Nucleus accumbens (tissue), 56 donors: Measurements from ENCODE around the gene UGT1A5.

Source experiments
- DNase-seq, 56 donors: peaks; one replicate each; lab custom pipeline; 2025; lab: John Stamatoyannopoulos, UW

UGT1A5 gene

GRCh38 chr2:233712611-233713261 is at the start of gene UGT1A5:
Gene UGT1A5, plus strand, starts transcription at chr2:233712907. Its CDS starts 85 bp downstream, at chr2:233712992.
- DNase-seq, result no peak

- no peak for DNase-seq
Measured at GRCh38 chr2:233663911-233664310, 48.8 kb upstream of the UGT1A5 start.

- DNase-seq, result no peak
Measured at GRCh38 chr2:233668605-233669260, 44.0 kb upstream of the UGT1A5 start.

GRCh38 chr2:233671290-233672161 is 41.2 kb upstream of the UGT1A5 start, which contains the start of gene UGT1A9:
Gene UGT1A9, plus strand, starts transcription at chr2:233671898. Its CDS starts 37 bp downstream, at chr2:233671935.
- DNase-seq, result no peak

- DNase-seq, result no peak
Measured at GRCh38 chr2:233672886-233673285, 39.8 kb upstream of the UGT1A5 start.

DNA sequence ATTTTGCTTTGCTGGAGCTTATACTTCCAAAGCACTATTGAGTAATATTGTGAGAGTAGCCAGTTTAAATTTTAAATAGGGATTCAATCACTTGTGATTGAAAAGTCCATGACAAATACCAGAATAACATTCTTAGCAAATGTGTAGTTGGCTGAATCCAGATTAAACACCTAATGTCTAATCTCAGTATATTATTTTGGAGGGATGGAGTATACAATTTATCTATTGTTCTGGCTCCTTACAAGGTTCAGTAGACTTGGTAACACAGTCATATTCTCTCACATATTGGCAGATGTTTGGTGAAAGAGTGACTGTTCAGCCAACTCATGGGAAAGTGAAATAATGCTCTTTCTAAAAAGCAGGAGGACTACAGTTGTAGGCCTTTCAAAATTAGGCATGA is 38.8 kb upstream of the UGT1A5 start:
- no peak for DNase-seq

DNA sequence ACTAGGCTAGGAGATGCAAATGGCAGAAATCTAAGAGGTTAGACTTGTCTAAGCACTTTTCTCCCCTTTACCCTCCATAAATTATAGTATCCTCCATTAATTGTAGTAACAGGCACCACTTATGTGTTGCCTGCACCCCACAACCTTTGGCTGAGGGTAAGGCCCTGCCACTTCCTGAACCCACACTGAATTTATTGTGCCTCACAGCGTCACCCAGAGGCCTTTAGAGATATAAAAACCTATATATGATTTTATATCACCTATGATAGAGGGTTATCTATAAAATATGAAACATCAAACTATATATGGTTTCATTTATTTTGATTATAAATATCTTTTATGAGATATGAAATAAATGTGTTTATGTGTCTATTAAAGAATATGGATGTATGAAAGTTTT is 38.4 kb upstream of the UGT1A5 start:
- no peak for DNase-seq

- DNase-seq, result no peak
Measured at GRCh38 chr2:233674995-233675394, 37.7 kb upstream of the UGT1A5 start.

DNA sequence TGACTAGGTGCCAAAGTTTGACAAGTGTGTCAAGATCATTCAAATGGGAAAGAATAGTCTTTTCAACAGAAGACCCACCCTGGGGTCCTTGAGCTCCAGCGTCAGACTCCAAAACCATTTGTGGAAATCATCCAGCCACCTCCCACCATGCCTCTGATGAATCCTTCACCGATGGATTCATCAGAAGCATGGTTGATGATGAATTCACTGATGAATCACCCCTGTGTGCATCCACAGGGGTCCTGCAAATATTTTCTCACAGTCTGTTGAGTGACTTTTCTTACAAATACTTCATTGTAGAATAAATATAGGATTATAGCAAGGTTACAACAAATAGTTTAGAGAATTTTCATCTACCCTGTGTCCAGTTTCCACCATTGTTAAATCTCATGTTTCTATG is 36.7 kb upstream of the UGT1A5 start:
- DNase-seq, result no peak

GRCh38 chr2:233679196-233679595 is 33.5 kb upstream of the UGT1A5 start:
- DNase-seq, result no peak

DNA sequence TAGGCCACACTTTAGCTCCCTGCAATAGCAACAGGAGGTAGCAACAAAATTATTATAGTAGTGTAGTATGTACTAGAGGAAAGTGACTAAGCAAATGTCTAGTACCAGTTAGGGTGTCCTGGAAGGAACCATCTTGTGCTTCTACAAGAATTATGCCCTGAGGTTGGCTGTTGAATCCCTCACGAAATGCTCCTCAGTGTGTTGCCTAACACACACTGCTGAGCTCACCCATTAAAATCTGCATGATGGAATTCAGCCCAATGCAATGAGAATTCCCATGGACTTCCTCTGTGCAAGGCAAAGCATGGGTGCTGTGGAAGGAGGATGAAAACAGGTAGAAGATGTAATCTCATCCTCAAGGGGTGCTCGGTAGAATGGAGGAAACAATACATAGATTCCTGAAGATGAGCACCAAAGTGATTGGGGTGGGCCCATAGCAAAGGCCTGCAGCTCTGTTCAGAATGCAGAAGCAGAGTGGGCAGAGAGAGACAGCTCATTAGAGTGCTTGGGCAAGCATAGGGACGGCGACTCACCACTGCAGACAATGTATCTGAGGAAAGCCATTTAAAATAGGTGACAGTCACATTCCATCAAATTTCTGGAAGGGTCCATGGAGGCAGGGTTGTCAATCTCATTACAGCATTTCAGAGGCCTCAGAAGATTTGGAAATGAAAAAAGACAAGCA is 32.2 kb upstream of the UGT1A5 start:
- DNase-seq, result no peak

GRCh38 chr2:233681521-233682099 is 31.1 kb upstream of the UGT1A5 start, which contains the start of gene UGT1A7:
Gene UGT1A7, plus strand, starts transcription at chr2:233681901. Its CDS starts 37 bp downstream, at chr2:233681938.
- no peak for DNase-seq

GRCh38 chr2:233684640-233685039 is 28.1 kb upstream of the UGT1A5 start:
- no peak for DNase-seq

DNA sequence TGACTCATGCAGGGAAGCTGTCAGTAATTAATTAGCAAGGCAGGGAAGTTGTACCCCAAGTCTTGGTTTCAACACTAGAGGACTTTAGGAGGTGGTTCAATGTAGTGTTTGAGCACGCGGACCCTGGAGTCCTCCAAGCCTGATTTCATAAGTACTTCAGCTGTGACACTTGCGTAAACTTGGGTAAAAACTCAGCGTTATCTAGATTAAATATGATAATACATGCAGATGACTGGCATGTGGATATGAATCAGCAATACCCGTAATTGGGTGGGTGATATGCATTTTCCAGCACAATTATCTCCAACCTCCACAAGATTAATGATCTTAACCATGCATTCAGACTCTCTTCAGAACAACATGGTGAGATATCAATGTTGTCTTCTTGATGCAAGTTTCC is 25.8 kb upstream of the UGT1A5 start:
- no peak for DNase-seq

GRCh38 chr2:233688341-233688740 is 24.4 kb upstream of the UGT1A5 start:
- no peak for DNase-seq

- no peak for DNase-seq
Measured at GRCh38 chr2:233689031-233689430, 23.7 kb upstream of the UGT1A5 start.

DNA sequence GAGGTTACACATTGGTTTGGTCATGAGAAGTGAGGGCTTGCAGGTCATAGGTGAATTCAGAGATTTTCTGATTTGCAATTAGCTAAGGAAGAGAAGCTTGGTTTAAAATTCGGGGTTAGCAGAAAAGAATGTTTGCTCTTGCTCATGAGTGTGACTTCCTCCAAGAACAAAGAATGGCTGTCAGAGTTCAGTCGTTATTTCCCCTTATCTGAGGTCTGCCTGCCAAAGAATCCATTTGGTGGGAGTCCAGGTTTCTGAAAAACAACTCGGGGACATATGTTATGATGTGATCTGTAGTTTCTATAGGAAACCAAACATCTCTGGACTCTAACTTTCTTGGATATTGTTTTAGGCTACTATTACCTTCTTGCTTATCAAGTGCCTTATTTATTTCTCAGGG is 23.2 kb upstream of the UGT1A5 start:
- no peak for DNase-seq

- DNase-seq, result no peak
Measured at GRCh38 chr2:233690444-233690843, 22.3 kb upstream of the UGT1A5 start.

DNA sequence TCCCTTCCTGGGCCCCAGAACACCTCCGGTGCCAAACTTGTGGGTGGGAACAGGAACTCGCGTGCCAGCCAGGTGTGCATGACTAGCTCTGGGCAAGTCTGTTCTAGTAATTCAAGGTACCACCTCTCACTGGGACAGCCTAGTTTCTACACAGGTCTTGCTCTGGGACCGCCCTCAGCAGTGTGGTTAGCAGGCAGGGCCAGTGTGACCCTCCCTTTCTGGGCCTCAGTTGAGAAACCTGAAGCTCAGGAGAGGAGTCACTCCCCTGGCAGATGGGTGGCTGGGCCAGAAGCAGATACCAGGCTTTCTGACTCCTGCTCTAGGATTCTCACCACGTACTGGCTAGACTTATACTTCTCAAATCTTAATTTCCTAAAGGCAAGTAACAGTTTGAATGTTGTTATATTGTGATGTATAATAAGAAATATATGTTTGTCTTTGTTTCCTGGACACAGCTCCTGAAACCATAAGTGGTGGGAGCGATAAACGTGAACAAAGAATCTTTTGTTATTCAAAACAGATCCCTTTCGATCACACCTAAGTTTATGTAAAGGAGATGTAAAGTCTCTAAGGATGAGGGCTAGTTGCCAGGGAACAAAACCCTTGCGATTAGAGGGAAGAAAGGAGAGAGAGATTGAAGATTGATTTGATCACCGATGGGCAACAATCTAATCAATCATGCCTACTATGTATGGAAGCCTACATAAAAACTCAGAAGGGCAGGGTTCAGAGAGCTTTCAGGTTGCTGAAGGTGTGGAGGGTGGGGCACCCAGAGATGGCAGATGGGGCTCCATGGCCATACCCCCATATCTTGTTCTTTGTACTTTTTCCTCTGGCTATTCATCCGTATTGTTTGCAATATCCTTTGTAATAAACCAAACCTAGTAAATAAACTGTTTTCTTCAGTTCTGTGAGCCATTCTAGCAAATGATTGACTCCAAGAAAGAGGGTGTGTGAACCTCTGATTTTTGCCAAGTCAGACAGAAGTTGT is 21.0 kb upstream of the UGT1A5 start:
- no peak for DNase-seq
